H1 (cell line): ENCODE results near the gene POMT2. TPM values are rescaled to one million over a fixed set of nuclear protein-coding genes. Genes with fewer than 3 reads are reported as not detected.

Experiments
- polyA plus RNA-seq, 7 experiments: library from polyadenylated mRNA; depleted of rRNA in 3 of 7; stranded (reverse) in 5 of 7; unstranded in 2 of 7; fragments of >200 nt in 5 of 7; fragments of 200-250 nt in 2 of 7; gene quantifications; 1 replicate in 5 of 7; 2 replicates in 1 of 7; 4 replicates in 1 of 7; pipeline versions ENCODE4 v1.2.1 to v1.2.3, GENCODE V29; 2011 to 2013; ENCODE audit warnings: missing spikeins in 2 of 7, mixed read lengths in 2 of 7
- total RNA-seq: library from RNA; stranded (reverse); fragmentation: NEBNext Ultra II Directional; extraction: Animal tissue kit (Norgen Biotek cat#: 25700); gene quantifications from 2 replicates; pipeline ENCODE4 v1.2.1, GENCODE V29; 2021
- TF ChIP-seq, protein P1 (sequence below), 3 experiments: IDR thresholded peaks; 1 replicate in 2 of 3; 2 replicates in 1 of 3; pipeline versions ENCODE4 v1.5.1 to v1.6.1; 2011; ENCODE audit warnings: low read length in 3 of 3, mild to moderate bottlenecking in 3 of 3, inconsistent platforms in 2 of 3, low read depth in 1 of 3, moderate library complexity in 1 of 3; ENCODE audit not compliant: insufficient read depth in 1 of 3; ENCODE audit errors: control extremely low read depth in 1 of 3

The POMT2 gene
- total and polyA plus RNA-seq, 2 of the 8 experiments (the other 6 are each of a cell fraction or from before 2014, with no cell fraction given), result 20.8 to 44.9 TPM

GRCh38 chr14:77260199-77260598 is 60.5 kb downstream of the POMT2 start (continued):
- TF ChIP-seq, protein P1, sequence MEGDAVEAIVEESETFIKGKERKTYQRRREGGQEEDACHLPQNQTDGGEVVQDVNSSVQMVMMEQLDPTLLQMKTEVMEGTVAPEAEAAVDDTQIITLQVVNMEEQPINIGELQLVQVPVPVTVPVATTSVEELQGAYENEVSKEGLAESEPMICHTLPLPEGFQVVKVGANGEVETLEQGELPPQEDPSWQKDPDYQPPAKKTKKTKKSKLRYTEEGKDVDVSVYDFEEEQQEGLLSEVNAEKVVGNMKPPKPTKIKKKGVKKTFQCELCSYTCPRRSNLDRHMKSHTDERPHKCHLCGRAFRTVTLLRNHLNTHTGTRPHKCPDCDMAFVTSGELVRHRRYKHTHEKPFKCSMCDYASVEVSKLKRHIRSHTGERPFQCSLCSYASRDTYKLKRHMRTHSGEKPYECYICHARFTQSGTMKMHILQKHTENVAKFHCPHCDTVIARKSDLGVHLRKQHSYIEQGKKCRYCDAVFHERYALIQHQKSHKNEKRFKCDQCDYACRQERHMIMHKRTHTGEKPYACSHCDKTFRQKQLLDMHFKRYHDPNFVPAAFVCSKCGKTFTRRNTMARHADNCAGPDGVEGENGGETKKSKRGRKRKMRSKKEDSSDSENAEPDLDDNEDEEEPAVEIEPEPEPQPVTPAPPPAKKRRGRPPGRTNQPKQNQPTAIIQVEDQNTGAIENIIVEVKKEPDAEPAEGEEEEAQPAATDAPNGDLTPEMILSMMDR (IDR thresholded peaks at IDR 0.05; ENCODE audit: control extremely low read depth in 1 of 3, insufficient read depth in 1 of 3, low read depth in 1 of 3, low read length in 3 of 3), result no peak
